HG03108 (cell line): ENCODE measurements around the gene SULT1A1.

ENCODE experiments used
- ATAC-seq: cut with Tn5 transposase; IDR thresholded peaks from one replicate; pipeline ENCODE4 v1.9.1; 2021; ENCODE audit warnings: moderate library complexity; ENCODE audit not compliant: unreplicated experiment

SULT1A1 gene

DNA sequence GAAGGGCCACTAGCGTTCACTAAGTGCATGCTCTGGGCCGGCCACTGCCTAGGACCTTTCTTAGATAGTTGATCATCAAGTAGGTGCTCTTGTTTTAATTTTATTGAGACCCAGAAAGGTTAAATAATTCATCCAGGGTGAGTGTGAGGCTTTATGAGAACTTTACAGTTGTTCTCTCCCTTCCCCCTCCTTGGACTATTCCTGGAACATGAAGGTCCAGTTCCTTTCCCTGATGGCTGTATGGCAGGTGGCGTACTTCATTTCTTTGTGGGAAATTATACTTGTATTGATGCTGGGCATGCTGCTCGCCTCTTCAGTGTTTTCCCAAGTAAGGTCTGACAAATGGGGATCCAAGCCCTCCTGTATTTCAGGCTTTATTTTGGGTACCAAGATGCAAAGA lies 47.6 kb downstream of the SULT1A1 start:
- no peak for ATAC-seq

DNA sequence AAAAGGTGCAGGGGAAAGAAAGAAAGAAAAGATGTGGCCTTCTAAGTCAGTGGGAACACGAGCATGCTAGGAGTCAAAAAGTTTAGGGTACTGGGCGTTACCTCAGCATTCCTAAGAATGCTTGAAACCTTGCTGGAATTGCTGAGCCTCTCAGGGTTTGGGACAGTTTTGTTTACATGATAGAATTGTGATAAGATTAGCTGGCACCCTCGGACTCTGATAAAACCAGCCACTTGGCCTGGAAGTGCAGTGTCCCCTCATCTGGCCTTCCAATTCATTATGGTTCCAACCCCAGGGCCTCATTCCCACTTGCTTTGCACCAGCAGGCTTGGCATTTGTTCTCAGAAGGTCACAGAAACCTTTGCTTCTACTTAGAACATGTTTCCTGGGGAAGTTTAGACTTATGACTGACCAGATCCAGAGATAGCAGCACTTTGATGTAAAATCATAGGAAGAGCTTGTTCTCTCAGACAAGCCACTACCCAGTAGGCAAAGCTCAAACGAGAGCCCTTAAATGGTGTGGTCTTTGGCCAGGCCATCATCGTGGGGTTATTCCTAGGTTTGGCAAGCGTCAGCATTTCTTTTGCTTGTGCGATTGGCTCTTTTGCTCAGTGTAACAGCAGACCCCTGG lies 48.2 kb downstream of the SULT1A1 start:
- no peak for ATAC-seq

DNA sequence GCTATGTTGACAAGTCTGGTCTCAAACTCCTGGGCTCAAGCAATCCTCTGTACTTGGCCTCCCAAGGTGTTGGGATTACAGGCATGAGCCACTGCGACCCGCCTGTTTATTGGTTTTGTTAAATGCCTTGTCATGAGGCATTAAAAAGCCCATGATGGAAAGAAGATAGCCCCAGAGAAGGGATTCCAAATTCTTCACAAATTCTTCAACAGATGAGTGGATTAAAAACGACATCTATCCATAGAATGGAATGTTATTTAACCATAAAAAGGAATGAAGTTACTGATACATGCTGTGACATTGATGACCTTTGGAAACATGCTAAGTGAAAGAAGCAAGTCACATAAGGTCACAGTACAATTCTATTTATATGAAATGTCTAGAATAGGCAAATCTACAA lies 51.4 kb downstream of the SULT1A1 start:
- no peak for ATAC-seq

DNA sequence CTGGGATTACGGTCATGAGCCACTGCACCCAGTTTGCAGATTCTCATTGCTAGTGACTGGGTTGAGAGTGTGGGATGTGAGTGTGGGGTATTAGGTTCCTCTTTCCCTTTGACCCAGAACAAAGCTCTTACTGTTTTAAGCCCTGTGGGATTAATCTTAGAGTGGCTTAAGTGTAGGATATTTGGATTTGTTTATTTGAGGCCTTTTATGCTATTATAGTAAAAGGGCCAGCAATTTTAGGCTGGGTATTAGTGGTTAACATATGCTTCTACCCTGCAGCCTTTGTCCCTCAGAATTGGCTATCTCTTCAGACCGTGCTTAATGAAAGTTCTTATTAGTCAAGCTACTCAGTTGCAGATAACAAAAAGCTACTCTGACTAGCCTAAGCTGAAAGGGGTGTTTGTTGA lies 52.9 kb downstream of the SULT1A1 start:
- ATAC-seq = no peak

DNA sequence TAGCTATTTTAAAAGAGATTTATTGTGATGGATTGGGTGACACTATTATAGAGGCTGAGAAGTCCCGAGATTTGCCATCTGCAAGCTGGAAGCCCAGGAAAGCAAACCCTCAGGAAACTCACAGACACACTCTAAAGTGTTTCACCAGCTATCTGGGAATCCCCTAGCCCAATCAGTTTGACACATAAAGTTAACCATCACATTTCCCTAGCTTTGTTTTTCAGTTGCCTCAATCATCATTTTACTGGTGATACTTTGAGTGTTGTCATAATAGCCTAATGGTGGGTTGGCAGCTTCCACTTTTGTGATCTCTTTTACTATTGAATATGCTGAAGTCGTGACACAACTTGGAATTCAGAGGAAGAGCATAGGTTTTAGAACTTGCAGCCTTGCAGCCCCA lies 54.3 kb downstream of the SULT1A1 start:
- ATAC-seq = no peak
